K562 (cell line): ENCODE results near the gene PRRT2. TPM values are rescaled to one million over a fixed set of nuclear protein-coding genes. Genes with fewer than 3 reads are reported as not detected.

Experiments used
- CEBPG ChIP-seq, 3 experiments: fragments of 200-800 bp in 1 of 3; sonication (Bioruptor generic) in 1 of 3; sonication (generic) in 1 of 3; formaldehyde crosslinking in 1 of 3; IDR thresholded peaks in 2 of 3; conservative IDR thresholded peaks in 1 of 3; 2 replicates each; pipeline versions ENCODE4 v1.6.1 to v1.8.0; 2016 to 2022; ENCODE audit warnings: missing compliant biosample characterization in 2 of 3, missing genetic modification characterization in 2 of 3, mild to moderate bottlenecking in 1 of 3, missing genetic modification reagents in 1 of 3
- CHD2 ChIP-seq: IDR thresholded peaks from 2 replicates; pipeline ENCODE4 v1.6.1; 2011; ENCODE audit warnings: low read depth, low read length
- CTBP1 ChIP-seq: fragments of 450-650 bp; IDR thresholded peaks from 2 replicates; pipeline ENCODE4 v1.6.1; 2016; ENCODE audit warnings: borderline replicate concordance
- ZNF263 ChIP-seq: sonication (generic); formaldehyde crosslinking; IDR thresholded peaks from 2 replicates; pipeline ENCODE4 v1.8.0; 2022; ENCODE audit warnings: mild to moderate bottlenecking, missing genetic modification reagents, borderline replicate concordance
- ZSCAN32 ChIP-seq: fragments of 450-650 bp; formaldehyde crosslinking; IDR thresholded peaks from 2 replicates; pipeline ENCODE4 v1.4.0; 2020; ENCODE audit warnings: mild to moderate bottlenecking, moderate library complexity
- polyA plus RNA-seq, 8 experiments: library from polyadenylated mRNA; depleted of rRNA in 4 of 8; stranded (reverse) in 5 of 8; unstranded in 3 of 8; fragments of >200 nt; fragmentation: Nextera tagmentation in 2 of 8; fragmentation: Illumina TruSeq in 1 of 8; extraction: Ambion mirVana in 2 of 8; extraction: Trizol in 1 of 8; gene quantifications; 2 replicates each; pipeline versions ENCODE4 v1.2.1 to v1.2.3, GENCODE V29; 2011 to 2014; ENCODE audit warnings: inconsistent platforms in 1 of 8, missing spikeins in 1 of 8
- total RNA-seq, 7 experiments: library from RNA; depleted of rRNA in 6 of 7; stranded (reverse); fragments of >200 nt in 6 of 7; fragmentation: Illumina TruSeq in 2 of 7; extraction: Trizol in 2 of 7; gene quantifications; 2 replicates each; pipeline versions ENCODE4 v1.2.1 to v1.2.3, GENCODE V29; 2011 to 2021; ENCODE audit warnings: low replicate concordance in 1 of 7
- TF ChIP-seq, protein P1 (sequence below): IDR thresholded peaks from 3 replicates; pipeline ENCODE4 v1.6.1; 2011; ENCODE audit warnings: borderline replicate concordance, mild to moderate bottlenecking, moderate library complexity; ENCODE audit not compliant: insufficient read length; ENCODE audit errors: extremely low read depth
- TF ChIP-seq, protein P2 (sequence below), 2 experiments: fragments of 150-350 bp in 1 of 2; IDR thresholded peaks; 2 replicates each; pipeline ENCODE4 v1.6.1; 2012 to 2016; ENCODE audit warnings: low read depth in 2 of 2, low read length in 2 of 2, mild to moderate bottlenecking in 1 of 2, moderate library complexity in 1 of 2
- TF ChIP-seq, protein P3 (sequence below): fragments of 450-650 bp; formaldehyde crosslinking; IDR thresholded peaks from 2 replicates; pipeline ENCODE4 v1.4.0; 2020; ENCODE audit warnings: mild to moderate bottlenecking, moderate library complexity
- TF ChIP-seq, protein P4 (sequence below): fragments of 450-650 bp; IDR thresholded peaks from 2 replicates; pipeline ENCODE4 v1.6.1; 2017; ENCODE audit warnings: antibody characterized with exemption, mild to moderate bottlenecking

The PRRT2 gene
- total and polyA plus RNA-seq, 9 of the 15 experiments (the other 6 are each of a cell fraction or from before 2014, with no cell fraction given), result 0.11 to 1.0 (median 0.42) TPM; not detected in 2

GRCh38 chr16:29805232-29806098, 6.5 kb upstream of the PRRT2 start (continued):
- TF ChIP-seq, protein P1, sequence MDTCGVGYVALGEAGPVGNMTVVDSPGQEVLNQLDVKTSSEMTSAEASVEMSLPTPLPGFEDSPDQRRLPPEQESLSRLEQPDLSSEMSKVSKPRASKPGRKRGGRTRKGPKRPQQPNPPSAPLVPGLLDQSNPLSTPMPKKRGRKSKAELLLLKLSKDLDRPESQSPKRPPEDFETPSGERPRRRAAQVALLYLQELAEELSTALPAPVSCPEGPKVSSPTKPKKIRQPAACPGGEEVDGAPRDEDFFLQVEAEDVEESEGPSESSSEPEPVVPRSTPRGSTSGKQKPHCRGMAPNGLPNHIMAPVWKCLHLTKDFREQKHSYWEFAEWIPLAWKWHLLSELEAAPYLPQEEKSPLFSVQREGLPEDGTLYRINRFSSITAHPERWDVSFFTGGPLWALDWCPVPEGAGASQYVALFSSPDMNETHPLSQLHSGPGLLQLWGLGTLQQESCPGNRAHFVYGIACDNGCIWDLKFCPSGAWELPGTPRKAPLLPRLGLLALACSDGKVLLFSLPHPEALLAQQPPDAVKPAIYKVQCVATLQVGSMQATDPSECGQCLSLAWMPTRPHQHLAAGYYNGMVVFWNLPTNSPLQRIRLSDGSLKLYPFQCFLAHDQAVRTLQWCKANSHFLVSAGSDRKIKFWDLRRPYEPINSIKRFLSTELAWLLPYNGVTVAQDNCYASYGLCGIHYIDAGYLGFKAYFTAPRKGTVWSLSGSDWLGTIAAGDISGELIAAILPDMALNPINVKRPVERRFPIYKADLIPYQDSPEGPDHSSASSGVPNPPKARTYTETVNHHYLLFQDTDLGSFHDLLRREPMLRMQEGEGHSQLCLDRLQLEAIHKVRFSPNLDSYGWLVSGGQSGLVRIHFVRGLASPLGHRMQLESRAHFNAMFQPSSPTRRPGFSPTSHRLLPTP, result no peak
- TF ChIP-seq, protein P2, sequence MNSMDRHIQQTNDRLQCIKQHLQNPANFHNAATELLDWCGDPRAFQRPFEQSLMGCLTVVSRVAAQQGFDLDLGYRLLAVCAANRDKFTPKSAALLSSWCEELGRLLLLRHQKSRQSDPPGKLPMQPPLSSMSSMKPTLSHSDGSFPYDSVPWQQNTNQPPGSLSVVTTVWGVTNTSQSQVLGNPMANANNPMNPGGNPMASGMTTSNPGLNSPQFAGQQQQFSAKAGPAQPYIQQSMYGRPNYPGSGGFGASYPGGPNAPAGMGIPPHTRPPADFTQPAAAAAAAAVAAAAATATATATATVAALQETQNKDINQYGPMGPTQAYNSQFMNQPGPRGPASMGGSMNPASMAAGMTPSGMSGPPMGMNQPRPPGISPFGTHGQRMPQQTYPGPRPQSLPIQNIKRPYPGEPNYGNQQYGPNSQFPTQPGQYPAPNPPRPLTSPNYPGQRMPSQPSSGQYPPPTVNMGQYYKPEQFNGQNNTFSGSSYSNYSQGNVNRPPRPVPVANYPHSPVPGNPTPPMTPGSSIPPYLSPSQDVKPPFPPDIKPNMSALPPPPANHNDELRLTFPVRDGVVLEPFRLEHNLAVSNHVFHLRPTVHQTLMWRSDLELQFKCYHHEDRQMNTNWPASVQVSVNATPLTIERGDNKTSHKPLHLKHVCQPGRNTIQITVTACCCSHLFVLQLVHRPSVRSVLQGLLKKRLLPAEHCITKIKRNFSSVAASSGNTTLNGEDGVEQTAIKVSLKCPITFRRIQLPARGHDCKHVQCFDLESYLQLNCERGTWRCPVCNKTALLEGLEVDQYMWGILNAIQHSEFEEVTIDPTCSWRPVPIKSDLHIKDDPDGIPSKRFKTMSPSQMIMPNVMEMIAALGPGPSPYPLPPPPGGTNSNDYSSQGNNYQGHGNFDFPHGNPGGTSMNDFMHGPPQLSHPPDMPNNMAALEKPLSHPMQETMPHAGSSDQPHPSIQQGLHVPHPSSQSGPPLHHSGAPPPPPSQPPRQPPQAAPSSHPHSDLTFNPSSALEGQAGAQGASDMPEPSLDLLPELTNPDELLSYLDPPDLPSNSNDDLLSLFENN (IDR thresholded peaks at IDR 0.05; ENCODE audit: low read depth in 2 of 2, low read length in 2 of 2), result peak in 1 of 2 experiments; percentile 54; a peak in 2 of 4 replicates
- TF ChIP-seq ZNF263, result peak; percentile 83
- peak; percentile 28; the same call in 1 of the 2 replicates for TF ChIP-seq CEBPG (CRISPR knock-in tag; IDR thresholded peaks at IDR 0.05)
- TF ChIP-seq CEBPG (tag; conservative IDR thresholded peaks at IDR 0.05 in 1 of 2, IDR thresholded peaks at IDR 0.05 in 1 of 2), result no peak
- TF ChIP-seq, protein P3, sequence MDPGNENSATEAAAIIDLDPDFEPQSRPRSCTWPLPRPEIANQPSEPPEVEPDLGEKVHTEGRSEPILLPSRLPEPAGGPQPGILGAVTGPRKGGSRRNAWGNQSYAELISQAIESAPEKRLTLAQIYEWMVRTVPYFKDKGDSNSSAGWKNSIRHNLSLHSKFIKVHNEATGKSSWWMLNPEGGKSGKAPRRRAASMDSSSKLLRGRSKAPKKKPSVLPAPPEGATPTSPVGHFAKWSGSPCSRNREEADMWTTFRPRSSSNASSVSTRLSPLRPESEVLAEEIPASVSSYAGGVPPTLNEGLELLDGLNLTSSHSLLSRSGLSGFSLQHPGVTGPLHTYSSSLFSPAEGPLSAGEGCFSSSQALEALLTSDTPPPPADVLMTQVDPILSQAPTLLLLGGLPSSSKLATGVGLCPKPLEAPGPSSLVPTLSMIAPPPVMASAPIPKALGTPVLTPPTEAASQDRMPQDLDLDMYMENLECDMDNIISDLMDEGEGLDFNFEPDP (CRISPR knock-in tag), result peak; percentile 76; the same call in 1 of the 2 replicates
- TF ChIP-seq CHD2, result peak; percentile 57; the same call in 1 of the 2 replicates
- peak; percentile 98 for TF ChIP-seq CTBP1
- TF ChIP-seq, protein P4, sequence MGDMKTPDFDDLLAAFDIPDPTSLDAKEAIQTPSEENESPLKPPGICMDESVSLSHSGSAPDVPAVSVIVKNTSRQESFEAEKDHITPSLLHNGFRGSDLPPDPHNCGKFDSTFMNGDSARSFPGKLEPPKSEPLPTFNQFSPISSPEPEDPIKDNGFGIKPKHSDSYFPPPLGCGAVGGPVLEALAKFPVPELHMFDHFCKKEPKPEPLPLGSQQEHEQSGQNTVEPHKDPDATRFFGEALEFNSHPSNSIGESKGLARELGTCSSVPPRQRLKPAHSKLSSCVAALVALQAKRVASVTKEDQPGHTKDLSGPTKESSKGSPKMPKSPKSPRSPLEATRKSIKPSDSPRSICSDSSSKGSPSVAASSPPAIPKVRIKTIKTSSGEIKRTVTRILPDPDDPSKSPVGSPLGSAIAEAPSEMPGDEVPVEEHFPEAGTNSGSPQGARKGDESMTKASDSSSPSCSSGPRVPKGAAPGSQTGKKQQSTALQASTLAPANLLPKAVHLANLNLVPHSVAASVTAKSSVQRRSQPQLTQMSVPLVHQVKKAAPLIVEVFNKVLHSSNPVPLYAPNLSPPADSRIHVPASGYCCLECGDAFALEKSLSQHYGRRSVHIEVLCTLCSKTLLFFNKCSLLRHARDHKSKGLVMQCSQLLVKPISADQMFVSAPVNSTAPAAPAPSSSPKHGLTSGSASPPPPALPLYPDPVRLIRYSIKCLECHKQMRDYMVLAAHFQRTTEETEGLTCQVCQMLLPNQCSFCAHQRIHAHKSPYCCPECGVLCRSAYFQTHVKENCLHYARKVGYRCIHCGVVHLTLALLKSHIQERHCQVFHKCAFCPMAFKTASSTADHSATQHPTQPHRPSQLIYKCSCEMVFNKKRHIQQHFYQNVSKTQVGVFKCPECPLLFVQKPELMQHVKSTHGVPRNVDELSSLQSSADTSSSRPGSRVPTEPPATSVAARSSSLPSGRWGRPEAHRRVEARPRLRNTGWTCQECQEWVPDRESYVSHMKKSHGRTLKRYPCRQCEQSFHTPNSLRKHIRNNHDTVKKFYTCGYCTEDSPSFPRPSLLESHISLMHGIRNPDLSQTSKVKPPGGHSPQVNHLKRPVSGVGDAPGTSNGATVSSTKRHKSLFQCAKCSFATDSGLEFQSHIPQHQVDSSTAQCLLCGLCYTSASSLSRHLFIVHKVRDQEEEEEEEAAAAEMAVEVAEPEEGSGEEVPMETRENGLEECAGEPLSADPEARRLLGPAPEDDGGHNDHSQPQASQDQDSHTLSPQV, result peak; percentile 90
- peak; percentile 41; the same call in 1 of the 2 replicates for TF ChIP-seq ZSCAN32 (CRISPR knock-in tag)
